ENCODE data around the gene APPL2. TPM values are rescaled to one million over a fixed set of nuclear protein-coding genes. Genes with fewer than 3 reads are reported as not detected.

The APPL2 gene
- total RNA-seq, 1 experiment from 2014 or later, result 16.1 TPM

- TF ChIP-seq, protein P1, sequence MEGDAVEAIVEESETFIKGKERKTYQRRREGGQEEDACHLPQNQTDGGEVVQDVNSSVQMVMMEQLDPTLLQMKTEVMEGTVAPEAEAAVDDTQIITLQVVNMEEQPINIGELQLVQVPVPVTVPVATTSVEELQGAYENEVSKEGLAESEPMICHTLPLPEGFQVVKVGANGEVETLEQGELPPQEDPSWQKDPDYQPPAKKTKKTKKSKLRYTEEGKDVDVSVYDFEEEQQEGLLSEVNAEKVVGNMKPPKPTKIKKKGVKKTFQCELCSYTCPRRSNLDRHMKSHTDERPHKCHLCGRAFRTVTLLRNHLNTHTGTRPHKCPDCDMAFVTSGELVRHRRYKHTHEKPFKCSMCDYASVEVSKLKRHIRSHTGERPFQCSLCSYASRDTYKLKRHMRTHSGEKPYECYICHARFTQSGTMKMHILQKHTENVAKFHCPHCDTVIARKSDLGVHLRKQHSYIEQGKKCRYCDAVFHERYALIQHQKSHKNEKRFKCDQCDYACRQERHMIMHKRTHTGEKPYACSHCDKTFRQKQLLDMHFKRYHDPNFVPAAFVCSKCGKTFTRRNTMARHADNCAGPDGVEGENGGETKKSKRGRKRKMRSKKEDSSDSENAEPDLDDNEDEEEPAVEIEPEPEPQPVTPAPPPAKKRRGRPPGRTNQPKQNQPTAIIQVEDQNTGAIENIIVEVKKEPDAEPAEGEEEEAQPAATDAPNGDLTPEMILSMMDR (IDR thresholded peaks at IDR 0.05), result no peak
- TF ChIP-seq NFE2L1 (CRISPR knock-in tag; IDR thresholded peaks at IDR 0.05) (no peak), MXD4 (CRISPR knock-in tag; IDR thresholded peaks at IDR 0.05; ENCODE audit: borderline replicate concordance) (no peak), TEAD1 (CRISPR knock-in tag; IDR thresholded peaks at IDR 0.05) (no peak), HMGA2 (CRISPR knock-in tag; IDR thresholded peaks at IDR 0.05) (no peak), E2F1 (CRISPR knock-in tag; IDR thresholded peaks at IDR 0.05) (no peak), ETV6 (CRISPR knock-in tag; IDR thresholded peaks at IDR 0.05) (no peak), ELF4 (CRISPR knock-in tag; IDR thresholded peaks at IDR 0.05; ENCODE audit: low read depth) (no peak), ZNF396 (CRISPR knock-in tag; IDR thresholded peaks at IDR 0.05; ENCODE audit: borderline replicate concordance) (no peak), OVOL2 (CRISPR knock-in tag; IDR thresholded peaks at IDR 0.05; ENCODE audit: borderline replicate concordance) (no peak)
- TF ChIP-seq, protein P2, sequence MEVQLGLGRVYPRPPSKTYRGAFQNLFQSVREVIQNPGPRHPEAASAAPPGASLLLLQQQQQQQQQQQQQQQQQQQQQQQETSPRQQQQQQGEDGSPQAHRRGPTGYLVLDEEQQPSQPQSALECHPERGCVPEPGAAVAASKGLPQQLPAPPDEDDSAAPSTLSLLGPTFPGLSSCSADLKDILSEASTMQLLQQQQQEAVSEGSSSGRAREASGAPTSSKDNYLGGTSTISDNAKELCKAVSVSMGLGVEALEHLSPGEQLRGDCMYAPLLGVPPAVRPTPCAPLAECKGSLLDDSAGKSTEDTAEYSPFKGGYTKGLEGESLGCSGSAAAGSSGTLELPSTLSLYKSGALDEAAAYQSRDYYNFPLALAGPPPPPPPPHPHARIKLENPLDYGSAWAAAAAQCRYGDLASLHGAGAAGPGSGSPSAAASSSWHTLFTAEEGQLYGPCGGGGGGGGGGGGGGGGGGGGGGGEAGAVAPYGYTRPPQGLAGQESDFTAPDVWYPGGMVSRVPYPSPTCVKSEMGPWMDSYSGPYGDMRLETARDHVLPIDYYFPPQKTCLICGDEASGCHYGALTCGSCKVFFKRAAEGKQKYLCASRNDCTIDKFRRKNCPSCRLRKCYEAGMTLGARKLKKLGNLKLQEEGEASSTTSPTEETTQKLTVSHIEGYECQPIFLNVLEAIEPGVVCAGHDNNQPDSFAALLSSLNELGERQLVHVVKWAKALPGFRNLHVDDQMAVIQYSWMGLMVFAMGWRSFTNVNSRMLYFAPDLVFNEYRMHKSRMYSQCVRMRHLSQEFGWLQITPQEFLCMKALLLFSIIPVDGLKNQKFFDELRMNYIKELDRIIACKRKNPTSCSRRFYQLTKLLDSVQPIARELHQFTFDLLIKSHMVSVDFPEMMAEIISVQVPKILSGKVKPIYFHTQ (CRISPR knock-in tag; IDR thresholded peaks at IDR 0.05), result no peak
- TF ChIP-seq, protein P3, sequence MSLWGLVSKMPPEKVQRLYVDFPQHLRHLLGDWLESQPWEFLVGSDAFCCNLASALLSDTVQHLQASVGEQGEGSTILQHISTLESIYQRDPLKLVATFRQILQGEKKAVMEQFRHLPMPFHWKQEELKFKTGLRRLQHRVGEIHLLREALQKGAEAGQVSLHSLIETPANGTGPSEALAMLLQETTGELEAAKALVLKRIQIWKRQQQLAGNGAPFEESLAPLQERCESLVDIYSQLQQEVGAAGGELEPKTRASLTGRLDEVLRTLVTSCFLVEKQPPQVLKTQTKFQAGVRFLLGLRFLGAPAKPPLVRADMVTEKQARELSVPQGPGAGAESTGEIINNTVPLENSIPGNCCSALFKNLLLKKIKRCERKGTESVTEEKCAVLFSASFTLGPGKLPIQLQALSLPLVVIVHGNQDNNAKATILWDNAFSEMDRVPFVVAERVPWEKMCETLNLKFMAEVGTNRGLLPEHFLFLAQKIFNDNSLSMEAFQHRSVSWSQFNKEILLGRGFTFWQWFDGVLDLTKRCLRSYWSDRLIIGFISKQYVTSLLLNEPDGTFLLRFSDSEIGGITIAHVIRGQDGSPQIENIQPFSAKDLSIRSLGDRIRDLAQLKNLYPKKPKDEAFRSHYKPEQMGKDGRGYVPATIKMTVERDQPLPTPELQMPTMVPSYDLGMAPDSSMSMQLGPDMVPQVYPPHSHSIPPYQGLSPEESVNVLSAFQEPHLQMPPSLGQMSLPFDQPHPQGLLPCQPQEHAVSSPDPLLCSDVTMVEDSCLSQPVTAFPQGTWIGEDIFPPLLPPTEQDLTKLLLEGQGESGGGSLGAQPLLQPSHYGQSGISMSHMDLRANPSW (CRISPR knock-in tag; conservative IDR thresholded peaks at IDR 0.05; ENCODE audit: low read depth), result no peak
- TF ChIP-seq, protein P4, sequence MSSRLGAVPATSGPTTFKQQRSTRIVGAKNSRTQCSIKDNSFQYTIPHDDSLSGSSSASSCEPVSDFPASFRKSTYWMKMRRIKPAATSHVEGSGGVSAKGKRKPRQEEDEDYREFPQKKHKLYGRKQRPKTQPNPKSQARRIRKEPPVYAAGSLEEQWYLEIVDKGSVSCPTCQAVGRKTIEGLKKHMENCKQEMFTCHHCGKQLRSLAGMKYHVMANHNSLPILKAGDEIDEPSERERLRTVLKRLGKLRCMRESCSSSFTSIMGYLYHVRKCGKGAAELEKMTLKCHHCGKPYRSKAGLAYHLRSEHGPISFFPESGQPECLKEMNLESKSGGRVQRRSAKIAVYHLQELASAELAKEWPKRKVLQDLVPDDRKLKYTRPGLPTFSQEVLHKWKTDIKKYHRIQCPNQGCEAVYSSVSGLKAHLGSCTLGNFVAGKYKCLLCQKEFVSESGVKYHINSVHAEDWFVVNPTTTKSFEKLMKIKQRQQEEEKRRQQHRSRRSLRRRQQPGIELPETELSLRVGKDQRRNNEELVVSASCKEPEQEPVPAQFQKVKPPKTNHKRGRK (CRISPR knock-in tag; IDR thresholded peaks at IDR 0.05; ENCODE audit: borderline replicate concordance), result no peak
Measured at GRCh38 chr12:105200385-105200784, 35.6 kb downstream of the APPL2 start (continued).

DNA sequence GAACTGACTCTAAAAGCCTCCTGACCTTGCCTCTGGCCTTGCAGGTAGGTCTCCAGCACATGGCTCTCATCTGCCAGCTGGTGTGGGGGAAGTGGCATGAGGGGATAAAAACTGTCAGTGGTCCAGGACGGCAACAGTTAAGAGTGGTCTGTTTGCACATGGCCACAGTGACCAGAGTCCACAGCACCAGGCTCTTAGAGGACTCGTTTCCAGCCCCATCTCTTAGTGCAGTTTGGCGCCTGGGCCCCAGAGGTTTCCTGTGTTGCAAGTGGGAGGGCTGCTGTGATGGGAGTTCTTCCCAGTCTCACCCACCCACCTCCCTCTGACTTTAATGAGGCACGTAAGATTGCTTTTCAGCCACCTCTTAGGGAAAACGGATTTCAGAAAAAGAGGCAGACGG lies 37.0 kb downstream of the APPL2 start:
- H3K4me1 Mint-ChIP-seq, result peaks cover 4% of the 10 kb centered on the region; the same call in 1 of the 2 replicates
- CTCF ChIA-PET, result interaction anchor here (0.9 kb wide), 1 partner anchor 184 kb away, joined by 3 read pairs; no protein-coding TSS in a partner anchor
- ATAC-seq (no peak), DNase-seq (ENCODE audit: low spot score) (no peak)
- H3K27ac Mint-ChIP-seq, result no peak overlapping the region
- H3K36me3 Mint-ChIP-seq, result peaks cover 14% of the 10 kb centered on the region
- H3K4me3 Mint-ChIP-seq, result no peak overlapping the region
- H3K9me3 Mint-ChIP-seq, result no peaks in the 10 kb centered on the region
- H3K27me3 Mint-ChIP-seq (ENCODE audit: low read depth), result no peaks in the 10 kb centered on the region
- POLR2A ChIA-PET, result no interaction called here
- TF ChIP-seq GTF2I (CRISPR knock-in tag; conservative IDR thresholded peaks at IDR 0.05) (no peak), MXD4 (CRISPR knock-in tag; IDR thresholded peaks at IDR 0.05; ENCODE audit: borderline replicate concordance) (no peak), FOXP1 (CRISPR knock-in tag; IDR thresholded peaks at IDR 0.05; ENCODE audit: borderline replicate concordance) (no peak), GABPB1 (CRISPR knock-in tag; IDR thresholded peaks at IDR 0.05) (no peak), USF2 (CRISPR knock-in tag; IDR thresholded peaks at IDR 0.05) (no peak), RELA (CRISPR knock-in tag; IDR thresholded peaks at IDR 0.05; ENCODE audit: borderline replicate concordance) (no peak), ZBTB21 (CRISPR knock-in tag; IDR thresholded peaks at IDR 0.05; ENCODE audit: borderline replicate concordance) (no peak), SMAD4 (CRISPR knock-in tag; IDR thresholded peaks at IDR 0.05) (no peak), ETV6 (CRISPR knock-in tag; IDR thresholded peaks at IDR 0.05) (no peak), TP53 (CRISPR knock-in tag; IDR thresholded peaks at IDR 0.05) (no peak)
- TF ChIP-seq, protein P4 (CRISPR knock-in tag; IDR thresholded peaks at IDR 0.05; ENCODE audit: borderline replicate concordance), result no peak
- TF ChIP-seq, protein P5, sequence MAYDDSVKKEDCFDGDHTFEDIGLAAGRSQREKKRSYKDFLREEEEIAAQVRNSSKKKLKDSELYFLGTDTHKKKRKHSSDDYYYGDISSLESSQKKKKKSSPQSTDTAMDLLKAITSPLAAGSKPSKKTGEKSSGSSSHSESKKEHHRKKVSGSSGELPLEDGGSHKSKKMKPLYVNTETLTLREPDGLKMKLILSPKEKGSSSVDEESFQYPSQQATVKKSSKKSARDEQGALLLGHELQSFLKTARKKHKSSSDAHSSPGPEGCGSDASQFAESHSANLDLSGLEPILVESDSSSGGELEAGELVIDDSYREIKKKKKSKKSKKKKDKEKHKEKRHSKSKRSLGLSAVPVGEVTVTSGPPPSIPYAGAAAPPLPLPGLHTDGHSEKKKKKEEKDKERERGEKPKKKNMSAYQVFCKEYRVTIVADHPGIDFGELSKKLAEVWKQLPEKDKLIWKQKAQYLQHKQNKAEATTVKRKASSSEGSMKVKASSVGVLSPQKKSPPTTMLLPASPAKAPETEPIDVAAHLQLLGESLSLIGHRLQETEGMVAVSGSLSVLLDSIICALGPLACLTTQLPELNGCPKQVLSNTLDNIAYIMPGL (CRISPR knock-in tag; IDR thresholded peaks at IDR 0.05), result no peak
